ENCODE measurements around the gene AKT2.

The AKT2 gene

GRCh38 chr19:40249781-40250180 is 35.4 kb downstream of the AKT2 start:
- no peak for DNase-seq

GRCh38 chr19:40249201-40249600 is 35.9 kb downstream of the AKT2 start:
- DNase-seq: no peak

GRCh38 chr19:40247735-40248262 is 37.3 kb downstream of the AKT2 start:
- no peak for DNase-seq

- DNase-seq: no peak
Measured at GRCh38 chr19:40247178-40247577, 38.0 kb downstream of the AKT2 start.

- no peak for DNase-seq
Measured at GRCh38 chr19:40246292-40247073, 38.7 kb downstream of the AKT2 start.

- DNase-seq: no peak
Measured at GRCh38 chr19:40245506-40246128, 39.5 kb downstream of the AKT2 start.

- no peak for DNase-seq
Measured at GRCh38 chr19:40244579-40245317, 40.4 kb downstream of the AKT2 start.

- no peak for DNase-seq
Measured at GRCh38 chr19:40243181-40243580, 42.0 kb downstream of the AKT2 start.

- no peak for DNase-seq
Measured at GRCh38 chr19:40242480-40242879, 42.7 kb downstream of the AKT2 start.

- DNase-seq: no peak
Measured at GRCh38 chr19:40241809-40242384, 43.2 kb downstream of the AKT2 start.

- no peak for DNase-seq
Measured at GRCh38 chr19:40241125-40241808, 43.9 kb downstream of the AKT2 start.

GRCh38 chr19:40240332-40240731 is 44.8 kb downstream of the AKT2 start:
- no peak for DNase-seq

- no peak for DNase-seq
Measured at GRCh38 chr19:40239415-40240226, 45.5 kb downstream of the AKT2 start.

- no peak for DNase-seq
Measured at GRCh38 chr19:40238775-40239174, 46.4 kb downstream of the AKT2 start.

- DNase-seq: no peak
Measured at GRCh38 chr19:40237791-40238190, 47.4 kb downstream of the AKT2 start.

- DNase-seq: no peak
Measured at GRCh38 chr19:40236366-40236765, 48.8 kb downstream of the AKT2 start.

GRCh38 chr19:40236026-40236355 is 49.2 kb downstream of the AKT2 start:
- DNase-seq: no peak

- DNase-seq: no peak
Measured at GRCh38 chr19:40235238-40236025, 49.7 kb downstream of the AKT2 start.

- no peak for DNase-seq
Measured at GRCh38 chr19:40234429-40235237, 50.5 kb downstream of the AKT2 start.

- DNase-seq: no peak
Measured at GRCh38 chr19:40233811-40234389, 51.2 kb downstream of the AKT2 start.
